Common myeloid progenitor, CD34-positive (primary cell): ENCODE measurements around the gene PTK6.

ENCODE experiments used
- CTCF ChIA-PET: fragments of 350-600 bp; sonication (Branson Sonifier 250); formaldehyde crosslinking; loops from one replicate; lab custom pipeline; 2021; ENCODE audit warnings: antibody characterized with exemption; lab: Charles Lee
- POLR2A ChIA-PET: fragments of 350-600 bp; sonication (Branson Sonifier 250); formaldehyde crosslinking; loops from one replicate; lab custom pipeline; 2021; ENCODE audit warnings: antibody characterized with exemption; lab: Charles Lee
- DNase-seq, 3 donors: peaks; one replicate each; pipeline versions ENCODE4 v3.0.0 to v3.0.0-alpha.2; 2013
- H3K27ac ChIP-seq, 2 experiments: 1 replicate in 1 of 2; 2 replicates in 1 of 2; pipeline ENCODE4 v1.7.0; 2013; ENCODE audit warnings: inconsistent platforms in 2 of 2, low read length in 2 of 2, mild to moderate bottlenecking in 2 of 2, low read depth in 1 of 2, moderate library complexity in 1 of 2; ENCODE audit not compliant: severe bottlenecking in 2 of 2, insufficient read depth in 1 of 2, poor library complexity in 1 of 2
- H3K27me3 ChIP-seq, 5 experiments: replicated peaks in 2 of 5; 1 replicate in 3 of 5; 2 replicates in 2 of 5; pipeline versions ENCODE4 v1.6.1 to v1.7.0; 2013; ENCODE audit warnings: low read length in 4 of 5, mild to moderate bottlenecking in 2 of 5, moderate library complexity in 2 of 5, inconsistent platforms in 1 of 5; ENCODE audit not compliant: insufficient read depth in 5 of 5, control insufficient read depth in 4 of 5
- H3K36me3 ChIP-seq, 4 experiments: 1 replicate in 2 of 4; 2 replicates in 2 of 4; pipeline versions ENCODE4 v1.6.1 to v1.7.0; 2013; ENCODE audit warnings: low read length in 3 of 4, control low read depth in 1 of 4, mild to moderate bottlenecking in 1 of 4; ENCODE audit not compliant: control insufficient read depth in 4 of 4, insufficient read depth in 4 of 4
- H3K4me1 ChIP-seq, 4 experiments: 1 replicate in 3 of 4; 2 replicates in 1 of 4; pipeline versions ENCODE4 v1.6.1 to v1.7.1; 2013; ENCODE audit warnings: low read length in 3 of 4, mild to moderate bottlenecking in 3 of 4, control low read depth in 1 of 4, inconsistent platforms in 1 of 4, moderate library complexity in 1 of 4; ENCODE audit not compliant: control insufficient read depth in 4 of 4, insufficient read depth in 4 of 4; ENCODE audit errors: control extremely low read depth in 1 of 4
- H3K4me3 ChIP-seq, 7 experiments: 1 replicate in 4 of 7; 2 replicates in 3 of 7; pipeline versions ENCODE4 v1.5.1 to v1.7.0; 2013; ENCODE audit warnings: mild to moderate bottlenecking in 7 of 7, low read length in 6 of 7, moderate library complexity in 6 of 7, inconsistent platforms in 2 of 7, low read depth in 2 of 7, control low read depth in 1 of 7; ENCODE audit not compliant: insufficient read depth in 4 of 7, control insufficient read depth in 1 of 7; ENCODE audit errors: extremely low read depth in 1 of 7
- H3K9me3 ChIP-seq, 5 experiments: 1 replicate in 4 of 5; 2 replicates in 1 of 5; pipeline versions ENCODE4 v1.6.1 to v1.7.1; 2013; ENCODE audit warnings: low read length in 4 of 5, mild to moderate bottlenecking in 2 of 5, inconsistent platforms in 1 of 5, low read depth in 1 of 5, moderate library complexity in 1 of 5; ENCODE audit not compliant: control insufficient read depth in 4 of 5, insufficient read depth in 2 of 5; ENCODE audit errors: control extremely low read depth in 1 of 5
- whole genome bisulfite sequencing: methylation state at CpG from one replicate; pipeline ENCODE4 v1.1.5; 2013; ENCODE audit not compliant: insufficient coverage; 5-methylcytosine and 5-hydroxymethylcytosine counted together

The PTK6 gene

GRCh38 chr20:63556873-63557478, 19.8 kb upstream of the PTK6 start:
- H3K4me1 ChIP-seq, result peaks cover 0 to 25% (median 22%) of the 10 kb centered on the region in 4 experiments
- H3K4me3 ChIP-seq, result no peak overlapping the region
- H3K27me3 ChIP-seq, result peaks cover 0 to 11% (median 2%) of the 10 kb centered on the region in 5 experiments
- H3K36me3 ChIP-seq, result peaks cover 0 to 7% (median 0%) of the 10 kb centered on the region in 4 experiments
- WGBS, result 92% methylated on average over 20 of the region's 23 CpGs
- no peaks in the 10 kb centered on the region for H3K9me3 ChIP-seq
- DNase-seq, result no peak
- ChIA-PET POLR2A (interaction anchor here (1.3 kb wide), 1 partner anchor 12 kb away, joined by 3 read pairs; no protein-coding TSS in a partner anchor), CTCF (interaction anchor here (0.9 to 1.3 kb wide), 3 partner anchors 9 to 28 kb away, joined by 3 to 5 read pairs (median 3); no protein-coding TSS in a partner anchor)
- no peak overlapping the region for H3K27ac ChIP-seq

DNA sequence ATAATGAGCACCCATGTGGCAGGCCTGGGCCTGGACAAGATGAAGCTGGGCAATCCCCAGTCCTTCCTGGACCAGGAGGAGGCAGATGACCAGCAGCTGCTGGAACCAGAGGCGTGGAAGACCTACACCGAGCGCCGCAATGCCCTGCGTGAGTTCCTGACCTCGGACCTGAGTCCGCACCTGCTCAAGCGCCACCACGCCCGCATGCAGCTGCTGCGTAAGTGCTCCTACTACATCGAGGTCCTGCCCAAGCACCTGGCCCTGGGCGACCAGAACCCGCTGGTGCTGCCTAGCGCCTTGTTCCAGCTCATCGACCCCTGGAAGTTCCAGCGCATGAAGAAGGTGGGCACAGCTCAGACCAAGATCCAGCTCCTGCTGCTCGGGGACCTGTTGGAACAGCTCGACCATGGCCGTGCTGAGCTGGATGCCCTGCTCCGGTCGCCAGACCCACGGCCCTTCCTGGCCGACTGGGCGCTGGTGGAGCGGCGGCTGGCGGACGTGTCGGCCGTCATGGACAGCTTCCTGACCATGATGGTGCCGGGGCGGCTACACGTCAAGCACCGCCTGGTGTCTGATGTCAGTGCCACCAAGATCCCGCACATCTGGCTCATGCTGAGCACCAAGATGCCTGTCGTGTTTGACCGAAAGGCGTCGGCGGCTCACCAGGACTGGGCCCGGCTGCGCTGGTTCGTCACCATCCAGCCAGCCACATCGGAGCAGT, 18.6 kb upstream of the PTK6 start:
- Histone ChIP-seq H3K4me3 (no peak overlapping the region), H3K27ac (no peak overlapping the region), H3K36me3 (peaks cover 0 to 2% (median 0%) of the 10 kb centered on the region in 4 experiments), H3K27me3 (peaks cover 0 to 11% (median 2%) of the 10 kb centered on the region in 5 experiments), H3K9me3 (no peaks in the 10 kb centered on the region), H3K4me1 (peaks cover 0 to 25% (median 22%) of the 10 kb centered on the region in 4 experiments)
- ChIA-PET CTCF (interaction anchor here (0.9 to 2.0 kb wide), 7 partner anchors 9 to 26 kb away, joined by 3 to 7 read pairs (median 4); partner anchors contain the start of gene PTK6), POLR2A (interaction anchor here (0.6 to 1.3 kb wide), 3 partner anchors 13 to 158 kb away, joined by 3 read pairs; no protein-coding TSS in a partner anchor)
- no peak for DNase-seq
- WGBS, result 97% methylated on average over 45 of the region's 45 CpGs

GRCh38 chr20:63554361-63555278, 17.4 kb upstream of the PTK6 start:
- ChIA-PET CTCF (interaction anchor here (1.2 to 2.0 kb wide), 7 partner anchors 9 to 27 kb away, joined by 3 to 7 read pairs (median 4); partner anchors contain the start of gene PTK6), POLR2A (interaction anchor here (0.6 to 1.2 kb wide), 2 partner anchors 14 to 157 kb away, joined by 3 read pairs; no protein-coding TSS in a partner anchor)
- H3K4me3 ChIP-seq, result peak overlapping the region in 4 of 7 experiments; percentile 36 to 79 (median 62)
- DNase-seq, result no peak
- H3K27ac ChIP-seq, result no peak overlapping the region
- H3K27me3 ChIP-seq, result peaks cover 0 to 11% (median 2%) of the 10 kb centered on the region in 5 experiments
- H3K36me3 ChIP-seq, result no peaks in the 10 kb centered on the region
- H3K4me1 ChIP-seq, result peaks cover 0 to 25% (median 22%) of the 10 kb centered on the region in 4 experiments
- 75% methylated on average over 34 of the region's 38 CpGs for WGBS
- H3K9me3 ChIP-seq, result no peaks in the 10 kb centered on the region

- no peaks in the 10 kb centered on the region for H3K36me3 ChIP-seq
- H3K27me3 ChIP-seq, result peaks cover 0 to 14% (median 2%) of the 10 kb centered on the region in 5 experiments
- H3K4me3 ChIP-seq, result peak within 1 kb of the TSS; percentile 28 to 79 (median 71)
- peak; percentile 57 to 82 (median 77) for DNase-seq
- CTCF ChIA-PET, result interaction anchor here (1.3 to 2.0 kb wide), 3 partner anchors 9 to 28 kb away, joined by 3 to 7 read pairs (median 4); no protein-coding TSS in a partner anchor
- H3K9me3 ChIP-seq, result no peaks in the 10 kb centered on the region
- H3K27ac ChIP-seq, result peak within 1 kb of the TSS in 1 of 2 experiments; percentile 3
- peaks cover 0 to 25% (median 22%) of the 10 kb centered on the region in 4 experiments for H3K4me1 ChIP-seq
- POLR2A ChIA-PET, result interaction anchor here (0.6 kb wide), 1 partner anchor 557 kb away, joined by 6 read pairs; no protein-coding TSS in a partner anchor
- WGBS, result 0% methylated on average over 13 of the region's 34 CpGs
Observed at GRCh38 chr20:63553933-63554290, 16.7 kb upstream of the PTK6 start, which contains the start of gene FNDC11. TSS of gene FNDC11 (plus strand) at chr20:63554159. CDS start at chr20:63555664, 1,505 bp downstream.

DNA sequence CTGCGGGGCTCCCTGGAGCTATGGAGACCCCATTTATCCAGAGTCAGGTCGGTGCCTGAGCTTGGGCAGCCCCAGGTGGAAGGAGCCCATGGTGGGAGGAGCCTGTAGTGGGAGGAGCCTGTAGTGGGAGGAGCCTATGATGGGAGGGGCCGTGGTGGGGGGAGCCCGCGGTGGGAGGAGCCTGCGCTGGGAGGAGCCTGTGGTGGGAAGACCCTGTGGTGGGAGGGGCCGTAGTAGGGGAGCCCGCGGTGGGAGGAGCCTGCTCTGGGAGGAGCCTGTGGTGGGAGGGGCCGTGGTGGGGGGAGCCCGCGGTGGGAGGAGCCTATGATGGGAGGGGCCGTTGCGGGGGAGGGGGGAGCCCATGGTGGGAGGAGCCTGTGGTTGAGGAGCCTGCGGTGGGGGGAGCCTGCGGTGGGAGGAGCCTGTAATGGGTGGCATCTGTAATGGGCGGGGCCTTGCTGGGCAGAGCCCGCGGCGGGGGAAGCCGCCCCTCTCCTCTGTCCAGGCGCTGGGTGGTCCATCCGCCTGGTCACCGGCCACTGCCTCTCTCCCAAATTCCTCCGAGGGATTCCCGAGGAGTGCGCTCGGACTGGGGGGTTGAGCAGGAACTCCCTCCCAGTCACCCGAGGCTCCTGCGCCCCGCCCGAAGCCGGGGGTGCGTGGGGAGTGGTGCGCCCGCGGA, 16.2 kb upstream of the PTK6 start:
- DNase-seq, result peak; percentile 82 to 91 (median 88)
- no peaks in the 10 kb centered on the region for H3K9me3 ChIP-seq
- H3K36me3 ChIP-seq, result no peaks in the 10 kb centered on the region
- peak overlapping the region; percentile 28 to 79 (median 71) for H3K4me3 ChIP-seq
- H3K27me3 ChIP-seq, result peaks cover 0 to 19% (median 5%) of the 10 kb centered on the region in 5 experiments
- H3K27ac ChIP-seq, result peak overlapping the region in 1 of 2 experiments; percentile 3
- ChIA-PET CTCF (interaction anchor here (0.5 to 1.9 kb wide), 4 partner anchors 10 to 117 kb away, joined by 3 to 5 read pairs (median 3); no protein-coding TSS in a partner anchor), POLR2A (interaction anchor here (0.6 kb wide), 1 partner anchor 556 kb away, joined by 6 read pairs; no protein-coding TSS in a partner anchor)
- 4% methylated on average over 24 of the region's 37 CpGs for WGBS
- peaks cover 0 to 25% (median 24%) of the 10 kb centered on the region in 4 experiments for H3K4me1 ChIP-seq
